A549 (cell line): ENCODE measurements around the gene FGGY. TPM values are rescaled to one million over a fixed set of nuclear protein-coding genes. Genes with fewer than 3 reads are reported as not detected.

Experiments used
- ATAC-seq, 2 experiments: fragments of 200-7000 bp in 1 of 2; fragments of >200 bp in 1 of 2; cut with Nextera tagmentation in 1 of 2; cut with Tn5 transposase in 1 of 2; 3 replicates each; pipeline versions ENCODE4 v1.8.0 to v1.9.1; 2018 to 2020; ENCODE audit warnings: mild to moderate bottlenecking in 1 of 2, moderate library complexity in 1 of 2
- CTCF ChIA-PET: fragments of 300-600 bp; sonication (Branson Sonifier 250); formaldehyde crosslinking; extraction: SDS; loops from one replicate; lab custom pipeline; 2021; ENCODE audit warnings: antibody characterized with exemption, inconsistent platforms; lab: Yijun Ruan, JAX
- POLR2A ChIA-PET: fragments of 350-600 bp; formaldehyde crosslinking; extraction: SDS; loops from one replicate; lab custom pipeline; 2021; ENCODE audit warnings: antibody characterized with exemption, inconsistent platforms; lab: Yijun Ruan, JAX
- DNase-seq, 2 experiments: peaks; one replicate each; pipeline versions ENCODE4 v3.0.0 to v3.0.0-alpha.2; 2011 to 2016; ENCODE audit warnings: low read depth in 1 of 2, low spot score in 1 of 2
- FAIRE-seq: peaks from 2 replicates; lab custom pipeline; 2011; peaks lifted over from hg19 to GRCh38; lab: Jason Lieb, UNC
- H3K27ac ChIP-seq, 2 experiments: fragments of >200 bp; sonication (Bioruptor Twin); formaldehyde crosslinking; 3 replicates each; pipeline ENCODE4 v1.5.1; 2016 to 2017
- H3K4me1 ChIP-seq: fragments of >200 bp; sonication (Bioruptor Twin); formaldehyde crosslinking; 3 replicates; pipeline ENCODE4 v1.6.1; 2016
- H3K4me2 ChIP-seq: fragments of >200 bp; sonication (Bioruptor Twin); formaldehyde crosslinking; 3 replicates; pipeline ENCODE4 v1.6.1; 2016
- H3K4me3 ChIP-seq: fragments of >200 bp; sonication (Bioruptor Twin); formaldehyde crosslinking; 3 replicates; pipeline ENCODE4 v1.5.1; 2016
- H3K9me3 ChIP-seq: fragments of >200 bp; sonication (Bioruptor Twin); formaldehyde crosslinking; 3 replicates; pipeline ENCODE4 v1.6.1; 2016
- CBX2 ChIP-seq: fragments of 200-600 bp; sonication (generic); IDR thresholded peaks from 2 replicates; pipeline ENCODE4 v1.6.1; 2016; ENCODE audit warnings: low read depth, mild to moderate bottlenecking, borderline replicate concordance
- CTCF ChIP-seq: fragments of >200 bp; sonication (Bioruptor Twin); formaldehyde crosslinking; IDR thresholded peaks from 3 replicates; pipeline ENCODE4 v1.5.1; 2016
- EHMT2 ChIP-seq: fragments of 200-600 bp; sonication (generic); IDR thresholded peaks from 2 replicates; pipeline ENCODE4 v1.6.1; 2016; ENCODE audit warnings: antibody characterized with exemption, low read depth, mild to moderate bottlenecking, moderate library complexity
- ELK1 ChIP-seq: fragments of 150-350 bp; IDR thresholded peaks from 2 replicates; pipeline ENCODE4 v1.6.1; 2014; ENCODE audit warnings: low read depth, mild to moderate bottlenecking, low read length
- EP300 ChIP-seq, 2 experiments: fragments of >200 bp; sonication (Bioruptor Twin); formaldehyde crosslinking; IDR thresholded peaks; 2 replicates in 1 of 2; 3 replicates in 1 of 2; pipeline ENCODE4 v1.6.1; 2016 to 2017
- FOSL2 ChIP-seq, 2 experiments: fragments of 450-650 bp in 1 of 2; fragments of >200 bp in 1 of 2; sonication (Bioruptor Twin) in 1 of 2; formaldehyde crosslinking; IDR thresholded peaks; 2 replicates each; pipeline versions ENCODE4 v1.5.0 to v1.6.1; 2016 to 2020; ENCODE audit warnings: mild to moderate bottlenecking in 1 of 2, moderate library complexity in 1 of 2
- FOXS1 ChIP-seq: fragments of 250-450 bp; sonication (Bioruptor Pico); IDR thresholded peaks from 2 replicates; pipeline ENCODE4 v1.5.0; 2020; ENCODE audit warnings: mild to moderate bottlenecking, moderate library complexity
- HOXB5 ChIP-seq: fragments of 250-450 bp; sonication (Bioruptor Pico); IDR thresholded peaks from 2 replicates; pipeline ENCODE4 v1.5.0; 2020; ENCODE audit warnings: mild to moderate bottlenecking, moderate library complexity
- JUNB ChIP-seq: fragments of >200 bp; sonication (Bioruptor Twin); formaldehyde crosslinking; IDR thresholded peaks from 2 replicates; pipeline ENCODE4 v1.6.1; 2016
- NFE2L2 ChIP-seq: fragments of 150-350 bp; conservative IDR thresholded peaks from 2 replicates; pipeline ENCODE4 v1.6.1; 2014; ENCODE audit warnings: low read length
- NR3C1 ChIP-seq: fragments of >200 bp; sonication (Bioruptor Twin); formaldehyde crosslinking; IDR thresholded peaks from 3 replicates; pipeline ENCODE4 v1.6.1; 2017
- POLR2AphosphoS2 ChIP-seq: conservative IDR thresholded peaks from 2 replicates; pipeline ENCODE4 v1.6.1; 2012; ENCODE audit warnings: low read length, improper control_type of control experiment, inconsistent platforms
- RCOR1 ChIP-seq: fragments of 150-350 bp; IDR thresholded peaks from 2 replicates; pipeline ENCODE4 v1.6.1; 2014; ENCODE audit warnings: antibody characterized with exemption, low read length, low read depth
- RFX5 ChIP-seq: fragments of 450-650 bp; IDR thresholded peaks from 2 replicates; pipeline ENCODE4 v1.7.1; 2014; ENCODE audit warnings: antibody characterized with exemption, mild to moderate bottlenecking, moderate library complexity
- SMC3 ChIP-seq: fragments of >200 bp; sonication (Bioruptor Twin); formaldehyde crosslinking; IDR thresholded peaks from 3 replicates; pipeline ENCODE4 v1.6.1; 2018; ENCODE audit warnings: inconsistent platforms
- ZC3H11A ChIP-seq: fragments of 450-650 bp; IDR thresholded peaks from 2 replicates; pipeline ENCODE4 v1.6.1; 2014; ENCODE audit warnings: antibody characterized with exemption, mild to moderate bottlenecking
- WGBS: methylation state at CpG from one replicate; pipeline ENCODE4 v1.1.6; 2017; ENCODE audit errors: missing lambda C conversion rate; 5-methylcytosine and 5-hydroxymethylcytosine counted together
- polyA plus RNA-seq, 4 experiments: library from polyadenylated mRNA; depleted of rRNA in 3 of 4; stranded (reverse); fragments of >200 nt; fragmentation: RNase III in 1 of 4; extraction: RNeasy Plus Mini Kit Qiagen cat#74134 plus additional on column Dnase treatment in 1 of 4; gene quantifications; 2 replicates in 3 of 4; 3 replicates in 1 of 4; pipeline ENCODE4 v1.2.3, GENCODE V29; 2011 to 2017

The FGGY gene
- polyA plus RNA-seq, 2 of the 4 experiments (the other 2 are of a cell fraction): 2.9 to 4.8 TPM

GRCh38 chr1:59266927-59267293 lies 30.0 kb upstream of the FGGY start:
- no peak overlapping the region for H3K4me3 ChIP-seq
- POLR2A ChIA-PET: no interaction called here

GRCh38 chr1:59268406-59268805 lies 28.5 kb upstream of the FGGY start:
- WGBS: 12% methylated on average over 1 of the region's 1 CpG
- H3K4me2 ChIP-seq: no peak overlapping the region
- H3K9me3 ChIP-seq: no peaks in the 10 kb centered on the region
- TF ChIP-seq ELK1: no peak
- no peak for TF ChIP-seq EHMT2
- TF ChIP-seq SMC3: no peak
- no peak for TF ChIP-seq NR3C1
- no peak for TF ChIP-seq NFE2L2
- ATAC-seq (no peak), FAIRE-seq (no peak), DNase-seq (no peak)
- H3K4me1 ChIP-seq: no peaks in the 10 kb centered on the region
- CTCF ChIA-PET: interaction anchor here (0.9 kb wide), 2 partner anchors 10 to 484 kb away, joined by 3 to 4 read pairs; no protein-coding TSS in a partner anchor
- POLR2A ChIA-PET: no interaction called here
- no peak overlapping the region for H3K27ac ChIP-seq
- H3K4me3 ChIP-seq: no peak overlapping the region

More at GRCh38 chr1:59266927-59267293, 30.0 kb upstream of the FGGY start:
- no peaks in the 10 kb centered on the region for H3K4me1 ChIP-seq
- no peaks in the 10 kb centered on the region for H3K9me3 ChIP-seq
- CTCF ChIA-PET: no interaction called here
- no peak for DNase-seq
- no peak overlapping the region for H3K27ac ChIP-seq
- no peak for TF ChIP-seq CTCF
- no peak for TF ChIP-seq CBX2
- TF ChIP-seq, all 56 proteins: peak for 0
- ATAC-seq: no peak
- FAIRE-seq: no peak
- no peak overlapping the region for H3K4me2 ChIP-seq

- Histone ChIP-seq H3K27ac (no peak overlapping the region), H3K4me2 (no peak overlapping the region), H3K4me3 (no peak overlapping the region), H3K4me1 (no peaks in the 10 kb centered on the region), H3K9me3 (no peaks in the 10 kb centered on the region)
- DNase-seq (no peak), ATAC-seq (no peak), FAIRE-seq (no peak)
- TF ChIP-seq RCOR1 (no peak), ZC3H11A (no peak), JUNB (no peak), EHMT2 (no peak), RFX5 (no peak), FOXS1 (CRISPR knock-in tag) (no peak), FOSL2 (IDR thresholded peaks at IDR 0.05) (no peak), FOSL2 (CRISPR knock-in tag; IDR thresholded peaks at IDR 0.05) (no peak), NR3C1 (no peak), EP300 (IDR thresholded peaks at IDR 0.05) (no peak), HOXB5 (CRISPR knock-in tag) (no peak), ELK1 (no peak), POLR2AphosphoS2 (no peak)
- CTCF ChIA-PET: no interaction called here
- POLR2A ChIA-PET: no interaction called here
- 93% methylated on average over 2 of the region's 2 CpGs for WGBS
These were observed 25.2 kb upstream of the FGGY start for GRCh38 chr1:59271561-59272260.
